ENCODE measurements around the gene TRNAU1AP. TPM values are rescaled to one million over a fixed set of nuclear protein-coding genes. Genes with fewer than 3 reads are reported as not detected.

Gene TRNAU1AP
- total and polyA plus RNA-seq, 10 of the 15 experiments (the other 5 are each of a cell fraction or from before 2014, with no cell fraction given) = 24.3 to 67.0 (median 31.8) TPM

GRCh38 chr1:28573564-28573963 lies 20.7 kb downstream of the TRNAU1AP start (continued):
- TF ChIP-seq RELB (IDR thresholded peaks at IDR 0.05; ENCODE audit: low read depth) (no peak), IRF3 (IDR thresholded peaks at IDR 0.05) (no peak), CUX1 (IDR thresholded peaks at IDR 0.05; ENCODE audit: insufficient replicate concordance, low read depth, low read length) (no peak), CBFB (IDR thresholded peaks at IDR 0.05; ENCODE audit: low read depth) (no peak)

Measured in GM12878 (cell line).